Epithelial cell of proximal tubule (primary cell): ENCODE data around the gene GALK1. TPM values are rescaled to one million over a fixed set of nuclear protein-coding genes. Genes with fewer than 3 reads are reported as not detected.

Experiments
- DNase-seq: peaks from one replicate; pipeline ENCODE4 v3.0.0-alpha.2; 2011; ENCODE audit warnings: low read depth
- H3K4me3 ChIP-seq: 2 replicates; pipeline ENCODE4 v1.5.1; 2011; ENCODE audit warnings: low read depth, mild to moderate bottlenecking, low read length
- CTCF ChIP-seq: conservative IDR thresholded peaks from 2 replicates; pipeline ENCODE4 v1.5.1; 2012; ENCODE audit warnings: low read depth, mild to moderate bottlenecking, low read length
- total RNA-seq: library from RNA; depleted of rRNA; stranded (reverse); fragments of >200 nt; gene quantifications from 2 replicates; pipeline ENCODE4 v1.2.3, GENCODE V29; 2015

Gene GALK1
- total RNA-seq, 1 donor from 2014 or later, result 48.2 TPM

DNA sequence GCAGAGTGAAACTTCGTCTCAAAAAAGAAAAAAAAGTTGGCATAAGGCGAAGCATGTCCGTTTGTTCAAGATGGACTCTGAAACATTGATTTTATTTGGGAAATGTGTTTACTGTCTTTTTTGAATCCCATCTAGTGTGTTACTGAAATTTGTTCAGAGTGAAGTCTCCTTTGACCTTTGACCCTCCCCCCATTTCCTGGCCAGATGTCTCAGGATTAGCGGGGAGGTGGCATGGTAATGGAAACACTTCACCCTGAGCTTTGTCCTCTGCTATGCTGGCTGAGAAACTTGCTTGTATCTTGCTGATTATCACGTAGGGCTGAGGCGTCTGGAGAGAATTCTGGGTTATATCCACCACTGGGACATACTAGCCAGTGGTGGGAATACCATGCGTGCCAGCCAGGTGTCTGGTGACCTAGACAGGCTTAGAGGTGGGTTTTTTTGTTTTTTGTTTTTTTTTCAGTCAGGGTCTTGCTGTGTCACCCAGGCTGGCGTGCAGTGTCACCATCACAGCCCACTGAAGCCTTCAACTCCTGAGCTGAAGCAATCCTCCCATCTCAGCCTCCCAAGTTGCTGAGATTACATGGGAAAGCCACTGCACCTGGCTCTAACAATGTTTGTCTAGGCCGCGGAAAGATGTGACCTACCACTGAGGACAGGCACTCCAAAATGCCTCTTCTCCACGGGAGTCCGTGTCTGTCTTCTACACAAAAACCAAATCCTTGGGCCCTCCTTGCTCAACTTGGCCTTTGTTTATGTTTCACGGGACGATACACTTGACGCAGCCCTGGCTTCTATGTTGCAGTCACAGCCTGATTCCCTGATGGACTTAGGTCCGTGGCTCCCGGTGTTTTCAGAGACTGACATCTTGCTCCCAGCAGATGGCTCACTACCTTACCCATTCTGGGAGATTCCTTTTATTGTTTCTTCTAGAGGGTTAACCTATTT, 6.6 kb upstream of the GALK1 start:
- peak; percentile 25 for DNase-seq
- H3K4me3 ChIP-seq, result no peak overlapping the region
- peak; percentile 53 for TF ChIP-seq CTCF

- no peak for DNase-seq
- TF ChIP-seq CTCF, result no peak
- H3K4me3 ChIP-seq, result no peak overlapping the region
Observed at GRCh38 chr17:75769536-75769935, 4.5 kb upstream of the GALK1 start.

GRCh38 chr17:75767881-75768280, 2.9 kb upstream of the GALK1 start:
- no peak for DNase-seq
- TF ChIP-seq CTCF, result no peak
- no peak overlapping the region for H3K4me3 ChIP-seq

GRCh38 chr17:75765981-75766380, 989 bp upstream of the GALK1 start:
- H3K4me3 ChIP-seq, result no peak overlapping the region
- TF ChIP-seq CTCF, result no peak
- no peak for DNase-seq

- no peak for DNase-seq
- H3K4me3 ChIP-seq, result peak overlapping the region; percentile 70
- TF ChIP-seq CTCF, result no peak
Observed at GRCh38 chr17:75764417-75764710, 628 bp downstream of the GALK1 start.

DNA sequence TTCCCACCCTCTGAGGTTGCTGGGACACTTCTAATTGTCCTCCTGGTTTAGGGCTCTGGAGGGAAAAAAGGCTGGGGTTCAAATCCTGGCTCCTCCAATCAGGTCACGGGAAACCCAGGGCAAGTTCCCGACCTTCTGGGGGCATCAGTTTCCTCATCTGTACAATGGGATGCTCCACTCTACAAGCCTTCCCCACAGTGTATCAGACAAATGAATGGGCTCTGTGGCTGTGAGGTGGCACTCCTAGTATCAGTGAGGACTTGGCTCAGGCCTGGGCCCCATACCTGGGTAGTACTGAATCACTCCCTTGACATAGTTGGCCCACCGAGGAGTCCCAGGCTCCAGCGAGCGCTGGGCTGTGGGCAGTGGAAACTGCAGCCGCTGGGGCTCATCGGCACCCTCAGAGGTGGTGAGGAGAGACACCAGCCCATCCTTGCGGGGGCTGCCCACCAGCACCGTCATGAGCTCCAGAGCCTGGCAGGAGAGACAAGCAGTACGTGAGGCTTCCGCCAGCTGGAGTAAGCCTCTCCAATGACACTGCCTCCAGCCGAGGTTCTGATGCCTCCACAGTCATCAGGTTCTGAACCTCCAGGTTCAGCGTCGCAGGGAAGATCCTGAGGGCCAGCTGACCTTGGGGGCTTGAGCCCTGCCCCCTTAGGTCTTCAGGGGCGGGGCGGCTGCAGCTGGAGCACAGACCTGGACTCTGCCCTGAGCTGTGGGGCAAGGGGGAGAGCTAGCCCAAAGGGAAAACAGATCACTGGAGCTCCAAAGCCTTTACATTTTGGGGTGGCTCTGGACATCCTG, 1.2 kb downstream of the GALK1 start:
- TF ChIP-seq CTCF, result no peak
- DNase-seq, result no peak
- peak overlapping the region; percentile 70 for H3K4me3 ChIP-seq
